ENCODE data around the gene CSPG4.

DNA sequence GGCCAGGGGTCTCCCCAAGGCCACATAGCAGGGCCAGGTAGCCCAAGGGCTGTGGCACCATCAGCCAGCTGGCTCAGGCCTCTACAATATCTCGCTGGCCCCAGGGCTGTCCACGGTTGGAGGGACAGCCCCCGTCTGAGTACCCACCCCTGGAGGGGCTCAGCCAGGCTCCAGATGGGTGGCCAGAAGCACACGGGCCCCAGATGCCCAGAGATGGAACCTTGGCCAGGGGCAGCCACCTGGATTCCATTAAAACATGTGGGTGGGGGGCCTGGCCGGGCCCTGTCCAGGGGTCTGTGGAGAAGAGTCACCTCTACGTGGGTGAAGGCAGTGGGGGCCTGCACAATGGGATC lies 8.4 kb downstream of the CSPG4 start:
- TF ChIP-seq POLR2A (IDR thresholded peaks at IDR 0.05) (no peak), CTCF (IDR thresholded peaks at IDR 0.05 in 8 of 11, conservative IDR thresholded peaks at IDR 0.05 in 3 of 11) (no peak), POLR2AphosphoS5 (IDR thresholded peaks at IDR 0.05) (no peak)
